Fibroblast of mammary gland (primary cell): ENCODE measurements around the gene KIAA0232.

Source experiments
- DNase-seq: peaks from one replicate; pipeline ENCODE4 v3.0.0-alpha.2; 2010; ENCODE audit warnings: low read depth
- H3K4me3 ChIP-seq: 2 replicates; pipeline ENCODE4 v1.5.1; 2011; ENCODE audit warnings: low read depth, mild to moderate bottlenecking, low read length, moderate library complexity; ENCODE audit not compliant: control insufficient read depth
- CTCF ChIP-seq: conservative IDR thresholded peaks from 2 replicates; pipeline ENCODE4 v1.5.1; 2011; ENCODE audit warnings: low read depth, low read length, inconsistent platforms; ENCODE audit not compliant: control insufficient read depth, insufficient read depth

The KIAA0232 gene

DNA sequence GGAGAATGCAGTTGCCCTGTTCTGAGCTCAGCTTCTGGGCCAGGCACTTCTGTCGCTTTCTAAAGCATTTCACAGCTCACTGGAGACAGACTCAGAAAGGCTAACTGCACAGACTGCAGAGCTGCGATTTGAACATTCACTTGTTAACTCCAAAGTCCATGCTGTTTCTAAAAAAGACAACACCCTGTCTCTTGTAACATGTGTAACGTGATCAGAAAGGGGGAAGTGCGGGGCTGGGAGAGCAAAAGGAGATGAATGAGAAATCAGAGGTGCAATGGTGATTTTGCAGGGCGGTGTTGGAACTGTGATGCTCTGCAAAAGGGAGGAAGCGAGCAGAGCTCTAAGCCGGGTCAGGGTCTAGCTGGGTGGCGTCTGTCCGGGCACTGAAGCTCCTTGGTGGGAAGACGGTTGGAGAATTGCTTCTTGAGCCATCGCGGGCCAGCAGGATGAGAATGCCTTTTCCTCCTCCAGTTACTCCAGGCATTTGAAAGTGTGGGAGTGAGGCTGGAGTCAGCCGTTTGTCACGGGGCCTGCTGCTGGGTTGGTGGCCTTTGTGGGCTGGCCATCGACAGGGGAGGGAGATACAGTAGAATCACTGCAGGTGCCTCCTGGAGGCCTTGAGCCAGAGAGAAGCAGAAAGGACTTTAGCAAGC is 147.4 kb downstream of the KIAA0232 start:
- no peak for TF ChIP-seq CTCF
- DNase-seq: no peak

DNA sequence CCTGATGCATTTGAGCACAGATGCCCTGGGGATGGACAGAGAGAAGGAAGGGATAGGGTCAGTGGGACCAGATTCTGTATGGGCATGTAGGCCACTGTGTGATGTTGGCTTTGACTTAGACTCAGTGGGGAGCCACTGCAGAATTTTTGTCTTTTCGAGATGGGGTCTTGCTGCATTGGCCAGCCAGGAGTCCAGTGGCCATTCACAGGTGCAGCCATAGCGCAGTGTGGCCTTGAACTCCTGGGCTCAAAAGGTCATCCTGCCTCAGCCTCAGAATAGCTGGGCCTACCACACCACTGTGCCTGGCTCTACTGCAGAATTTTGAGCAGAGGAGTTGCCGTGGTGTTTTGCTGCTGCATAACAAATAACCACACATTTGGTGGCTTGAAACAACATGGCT is 149.9 kb downstream of the KIAA0232 start:
- H3K4me3 ChIP-seq: no peak overlapping the region
- TF ChIP-seq CTCF: no peak
- no peak for DNase-seq

More for the DNA sequence above, 147.4 kb downstream of the KIAA0232 start:
- H3K4me3 ChIP-seq: no peak overlapping the region

GRCh38 chr4:6932918-6933317 is 150.4 kb downstream of the KIAA0232 start:
- H3K4me3 ChIP-seq: no peak overlapping the region
- no peak for TF ChIP-seq CTCF
- no peak for DNase-seq
